ENCODE data around the gene ZGPAT.

Gene ZGPAT

GRCh38 chr20:63782521-63782971 is 74.7 kb downstream of the ZGPAT start:
- H3K36me3 ChIP-seq (ENCODE audit: control insufficient read depth, low read depth, low read length): no peaks in the 10 kb centered on the region
- no peaks in the 10 kb centered on the region for H3K9me3 ChIP-seq (ENCODE audit: control insufficient read depth, low read depth, low read length)
- no peaks in the 10 kb centered on the region for H3K27me3 ChIP-seq (ENCODE audit: control insufficient read depth, insufficient read depth, low read length)
- no peak overlapping the region for H3K4me3 ChIP-seq (ENCODE audit: low read length)
- H3K27ac ChIP-seq (ENCODE audit: low read length): no peak overlapping the region
- no peak overlapping the region for H3K9ac ChIP-seq (ENCODE audit: low read length)
- H3K4me1 ChIP-seq (ENCODE audit: control insufficient read depth, low read depth, low read length): no peaks in the 10 kb centered on the region

- no peaks in the 10 kb centered on the region for H3K27me3 ChIP-seq (ENCODE audit: control insufficient read depth, insufficient read depth, low read length)
- H3K36me3 ChIP-seq (ENCODE audit: control insufficient read depth, low read depth, low read length): no peaks in the 10 kb centered on the region
- H3K4me3 ChIP-seq (ENCODE audit: low read length): no peak overlapping the region
- no peaks in the 10 kb centered on the region for H3K9me3 ChIP-seq (ENCODE audit: control insufficient read depth, low read depth, low read length)
- no peak overlapping the region for H3K27ac ChIP-seq (ENCODE audit: low read length)
- H3K9ac ChIP-seq (ENCODE audit: low read length): no peak overlapping the region
- H3K4me1 ChIP-seq (ENCODE audit: control insufficient read depth, low read depth, low read length): no peaks in the 10 kb centered on the region
Measured at GRCh38 chr20:63783970-63784369, 76.1 kb downstream of the ZGPAT start.

- H3K9me3 ChIP-seq (ENCODE audit: control insufficient read depth, low read depth, low read length): no peaks in the 10 kb centered on the region
- H3K36me3 ChIP-seq (ENCODE audit: control insufficient read depth, low read depth, low read length): peaks cover 3% of the 10 kb centered on the region
- H3K4me3 ChIP-seq (ENCODE audit: low read length): no peak overlapping the region
- no peak overlapping the region for H3K27ac ChIP-seq (ENCODE audit: low read length)
- no peaks in the 10 kb centered on the region for H3K4me1 ChIP-seq (ENCODE audit: control insufficient read depth, low read depth, low read length)
- no peak overlapping the region for H3K9ac ChIP-seq (ENCODE audit: low read length)
- H3K27me3 ChIP-seq (ENCODE audit: control insufficient read depth, insufficient read depth, low read length): no peaks in the 10 kb centered on the region
Measured at GRCh38 chr20:63785691-63786131, 77.9 kb downstream of the ZGPAT start.

All from iPS-18a (cell line).